T-helper 1 cell treated with Interleukin-12 subunit alpha and Interleukin-12 subunit beta and Interleukin-4 antibody, amounts not matched to agents 30 ng/mL and 1 ng/mL, for 36 hours (primary cell): ENCODE measurements around the gene BCL2. TPM values are rescaled to one million over a fixed set of nuclear protein-coding genes. Genes with fewer than 3 reads are reported as not detected.

Experiments used
- intact Hi-C: fragments of 100-400 bp; cut with micrococcal nuclease; formaldehyde crosslinking; loops from one replicate; pipeline ENCODE4 v1.15.1; 2024
- total RNA-seq: library from RNA; stranded (reverse); gene quantifications from 2 replicates; pipeline ENCODE4 v1.2.3, GENCODE V29; 2022

The BCL2 gene
- total RNA-seq, 1 donor from 2014 or later: 148 TPM

- intact Hi-C loops: loop anchor here (1.0 kb wide), 7 partner anchors 24 to 308 kb away; partner anchors contain the start of gene VPS4B
Observed at GRCh38 chr18:63131106-63131958, 188.2 kb downstream of the BCL2 start.

GRCh38 chr18:63130176-63130575 lies 189.4 kb downstream of the BCL2 start:
- intact Hi-C loops: no loop called here

GRCh38 chr18:63128237-63128974 lies 191.2 kb downstream of the BCL2 start:
- intact Hi-C loops: no loop called here

GRCh38 chr18:63126134-63127069 lies 193.2 kb downstream of the BCL2 start:
- intact Hi-C loops: no loop called here

GRCh38 chr18:63120620-63121019 lies 198.9 kb downstream of the BCL2 start:
- intact Hi-C loops: no loop called here

- intact Hi-C loops: loop anchor here (1.0 kb wide), 1 partner anchor 204 kb away; no protein-coding TSS in a partner anchor
Observed at GRCh38 chr18:63119647-63120046, 199.9 kb downstream of the BCL2 start.

GRCh38 chr18:63113899-63114565 lies 205.5 kb downstream of the BCL2 start:
- intact Hi-C loops: no loop called here

- intact Hi-C loops: no loop called here
Observed at GRCh38 chr18:63112706-63113105, 206.9 kb downstream of the BCL2 start.

GRCh38 chr18:63111671-63112402 lies 207.7 kb downstream of the BCL2 start:
- intact Hi-C loops: no loop called here

- intact Hi-C loops: loop anchor here (2.0 kb wide), 1 partner anchor 13 kb away; no protein-coding TSS in a partner anchor
Observed at GRCh38 chr18:63109802-63110201, 209.8 kb downstream of the BCL2 start.

GRCh38 chr18:63109022-63109421 lies 210.5 kb downstream of the BCL2 start:
- intact Hi-C loops: loop anchor here (2.0 kb wide), 1 partner anchor 14 kb away; no protein-coding TSS in a partner anchor

GRCh38 chr18:63107931-63108330 lies 211.6 kb downstream of the BCL2 start:
- intact Hi-C loops: loop anchor here (2.0 kb wide), 1 partner anchor 15 kb away; no protein-coding TSS in a partner anchor

- intact Hi-C loops: no loop called here
Observed at GRCh38 chr18:63107171-63107845, 212.3 kb downstream of the BCL2 start.

- intact Hi-C loops: no loop called here
Observed at GRCh38 chr18:63106727-63107126, 212.8 kb downstream of the BCL2 start.

GRCh38 chr18:63105636-63106316 lies 213.8 kb downstream of the BCL2 start:
- intact Hi-C loops: no loop called here

GRCh38 chr18:63104868-63105267 lies 214.7 kb downstream of the BCL2 start:
- intact Hi-C loops: no loop called here

- intact Hi-C loops: no loop called here
Observed at GRCh38 chr18:63102941-63103744, 216.4 kb downstream of the BCL2 start.

GRCh38 chr18:63100630-63101055 lies 218.9 kb downstream of the BCL2 start:
- intact Hi-C loops: no loop called here
